ENCODE results near the gene RTN4RL1.

The RTN4RL1 gene

DNA sequence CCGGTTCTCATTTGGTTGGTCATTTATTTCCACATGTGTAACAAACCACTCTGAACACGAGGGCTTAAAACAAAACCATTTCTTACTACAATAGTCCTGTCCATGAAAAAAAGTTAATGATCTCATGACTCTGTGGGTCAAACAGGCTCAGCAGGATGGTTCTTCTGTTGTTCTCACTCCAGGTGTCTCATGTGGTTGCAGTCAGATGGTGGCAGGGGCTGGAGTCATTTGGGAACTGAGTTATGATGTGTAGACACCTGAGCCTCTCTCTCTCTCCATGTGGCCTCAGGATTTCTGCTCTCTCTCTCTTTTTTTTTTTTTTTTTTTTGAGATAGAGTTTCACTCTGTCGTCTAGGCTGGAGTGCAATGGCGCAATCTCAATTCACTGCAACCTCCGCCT, 55.4 kb downstream of the RTN4RL1 start:
- DNase-seq (ENCODE audit: low read depth, low spot score): no peak
- in situ Hi-C loops (cut with HindIII; ENCODE audit: low sequenced_read_pairs): no loop called here
- no peak overlapping the region for H3K4me3 ChIP-seq (ENCODE audit: low read depth, low read length)
- TF ChIP-seq, protein P1, sequence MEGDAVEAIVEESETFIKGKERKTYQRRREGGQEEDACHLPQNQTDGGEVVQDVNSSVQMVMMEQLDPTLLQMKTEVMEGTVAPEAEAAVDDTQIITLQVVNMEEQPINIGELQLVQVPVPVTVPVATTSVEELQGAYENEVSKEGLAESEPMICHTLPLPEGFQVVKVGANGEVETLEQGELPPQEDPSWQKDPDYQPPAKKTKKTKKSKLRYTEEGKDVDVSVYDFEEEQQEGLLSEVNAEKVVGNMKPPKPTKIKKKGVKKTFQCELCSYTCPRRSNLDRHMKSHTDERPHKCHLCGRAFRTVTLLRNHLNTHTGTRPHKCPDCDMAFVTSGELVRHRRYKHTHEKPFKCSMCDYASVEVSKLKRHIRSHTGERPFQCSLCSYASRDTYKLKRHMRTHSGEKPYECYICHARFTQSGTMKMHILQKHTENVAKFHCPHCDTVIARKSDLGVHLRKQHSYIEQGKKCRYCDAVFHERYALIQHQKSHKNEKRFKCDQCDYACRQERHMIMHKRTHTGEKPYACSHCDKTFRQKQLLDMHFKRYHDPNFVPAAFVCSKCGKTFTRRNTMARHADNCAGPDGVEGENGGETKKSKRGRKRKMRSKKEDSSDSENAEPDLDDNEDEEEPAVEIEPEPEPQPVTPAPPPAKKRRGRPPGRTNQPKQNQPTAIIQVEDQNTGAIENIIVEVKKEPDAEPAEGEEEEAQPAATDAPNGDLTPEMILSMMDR (IDR thresholded peaks at IDR 0.05; ENCODE audit: low read depth, low read length): no peak

DNA sequence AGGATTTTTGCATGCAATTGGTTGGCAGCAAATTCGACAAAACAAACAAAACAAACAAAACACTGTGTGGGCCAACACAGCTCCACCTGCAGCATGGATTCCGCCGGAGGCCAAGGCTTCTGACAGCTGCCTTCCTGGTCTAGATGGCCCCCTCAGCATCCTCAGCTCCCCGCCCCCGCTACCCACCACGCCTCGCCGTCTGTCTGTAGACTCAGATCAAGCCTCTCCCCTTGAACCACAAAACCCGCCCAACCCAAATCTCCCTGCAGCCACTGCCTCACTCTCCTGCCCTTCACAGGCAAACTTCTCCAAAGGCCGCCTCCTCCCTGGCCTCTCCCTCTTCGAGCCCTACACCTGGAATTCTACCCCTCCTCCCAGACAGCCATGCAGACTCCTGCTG, 57.9 kb downstream of the RTN4RL1 start:
- in situ Hi-C loops (cut with HindIII; ENCODE audit: low sequenced_read_pairs): no loop called here
- TF ChIP-seq, protein P1 (IDR thresholded peaks at IDR 0.05; ENCODE audit: low read depth, low read length): no peak
- no peak for DNase-seq (ENCODE audit: low read depth, low spot score)
- no peak overlapping the region for H3K4me3 ChIP-seq (ENCODE audit: low read depth, low read length)

DNA sequence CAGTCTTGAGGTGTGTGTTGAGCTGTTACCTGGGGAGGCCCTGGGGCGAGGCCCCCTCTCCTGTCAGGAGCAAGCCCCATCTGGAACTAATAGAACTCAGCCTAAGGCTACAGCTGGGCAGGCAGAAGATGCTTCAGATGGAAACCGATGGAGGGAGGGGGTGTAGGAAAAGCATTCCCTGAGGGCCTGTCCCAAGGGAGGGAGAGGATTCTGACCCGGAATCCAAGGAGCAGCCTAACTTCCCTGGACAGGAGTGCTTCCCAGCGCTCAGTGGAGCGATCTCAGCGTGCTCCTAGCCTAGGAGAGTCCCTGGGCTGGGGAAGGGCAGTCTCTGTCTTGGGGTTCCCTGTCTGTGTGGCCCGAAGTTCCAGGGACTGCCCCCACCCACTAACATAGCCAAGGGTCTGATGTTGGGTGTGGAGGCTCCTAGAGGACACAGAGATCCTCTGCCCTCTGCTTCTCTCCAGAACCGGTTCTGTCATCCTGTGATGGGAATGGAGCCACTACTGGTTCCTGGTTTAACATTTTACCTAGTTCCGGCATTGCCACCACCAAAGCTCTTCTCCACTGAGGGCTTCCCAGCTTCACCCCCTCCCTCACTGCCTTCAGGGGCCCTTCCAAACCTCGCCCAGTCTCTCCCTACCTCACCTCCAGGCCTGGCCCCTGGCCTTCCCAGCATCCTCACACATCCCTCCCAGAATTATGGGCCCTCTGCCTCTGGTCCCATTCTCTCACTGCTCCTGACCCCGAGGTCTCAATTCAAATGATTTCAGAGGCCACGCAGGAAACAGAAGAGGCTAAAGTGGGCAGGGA, 58.7 kb downstream of the RTN4RL1 start:
- TF ChIP-seq, protein P1 (IDR thresholded peaks at IDR 0.05; ENCODE audit: low read depth, low read length): no peak
- in situ Hi-C loops (cut with HindIII; ENCODE audit: low sequenced_read_pairs): no loop called here

DNA sequence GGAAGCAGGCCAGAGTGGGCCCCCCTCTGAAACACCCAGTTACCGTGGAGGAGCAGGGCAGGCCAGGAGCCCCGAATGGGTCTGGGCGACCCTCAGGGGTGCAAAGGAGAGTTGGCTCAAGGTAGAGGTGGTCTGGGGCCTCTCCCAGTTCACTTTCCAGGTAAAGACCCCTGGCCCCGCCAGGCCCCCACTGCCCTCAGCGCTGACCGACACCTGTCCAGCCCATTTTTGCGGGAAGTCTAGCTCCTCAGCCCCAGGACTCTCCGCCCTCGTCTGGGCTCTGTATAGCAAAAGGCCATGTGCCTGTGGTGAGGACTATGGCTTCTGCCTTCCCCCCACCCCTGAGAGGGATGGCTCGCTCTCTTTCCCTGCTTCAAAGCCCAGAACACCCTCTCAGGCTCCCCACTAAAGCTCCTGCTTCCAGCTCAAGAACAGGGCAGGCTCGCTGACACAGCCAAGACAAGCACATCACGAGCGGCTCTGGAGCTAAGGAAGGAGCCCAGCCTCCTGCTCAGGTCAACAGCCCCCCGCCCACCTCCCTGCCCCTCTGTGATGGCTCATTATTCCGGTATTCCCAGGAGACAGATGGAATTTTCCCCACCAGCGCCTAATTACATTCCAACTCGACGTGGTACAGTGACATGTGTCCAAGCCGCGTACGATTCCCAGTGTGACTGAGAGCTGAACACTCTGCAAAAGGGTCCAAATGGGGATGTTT, 59.4 kb downstream of the RTN4RL1 start:
- DNase-seq (ENCODE audit: low read depth, low spot score): no peak
- in situ Hi-C loops (cut with HindIII; ENCODE audit: low sequenced_read_pairs): no loop called here
- TF ChIP-seq, protein P1 (IDR thresholded peaks at IDR 0.05; ENCODE audit: low read depth, low read length): no peak
- H3K4me3 ChIP-seq (ENCODE audit: low read depth, low read length): no peak overlapping the region

More for the DNA sequence above, 58.7 kb downstream of the RTN4RL1 start:
- no peak for DNase-seq (ENCODE audit: low read depth, low spot score)
- no peak overlapping the region for H3K4me3 ChIP-seq (ENCODE audit: low read depth, low read length)

DNA sequence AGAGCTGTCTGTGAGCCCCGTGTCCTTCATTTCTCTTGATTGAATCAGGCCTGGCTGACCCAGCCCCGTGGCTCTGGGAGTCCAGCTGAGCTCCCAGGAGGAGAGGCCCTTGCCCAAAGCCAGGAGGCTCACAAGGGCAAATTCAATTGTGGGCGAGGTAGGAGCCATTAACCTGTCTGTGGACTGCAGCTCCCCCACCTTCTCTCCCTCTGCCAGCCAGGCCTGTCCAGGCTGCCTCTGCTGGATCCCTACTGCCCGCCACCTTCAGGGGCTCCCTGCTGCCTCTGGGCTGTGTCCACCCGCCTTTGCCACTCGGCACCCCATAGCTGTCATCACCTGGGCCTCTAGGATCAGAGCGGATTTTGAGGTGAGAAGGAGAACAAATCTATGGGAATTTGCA, 61.9 kb downstream of the RTN4RL1 start:
- DNase-seq (ENCODE audit: low read depth, low spot score): no peak
- no peak overlapping the region for H3K4me3 ChIP-seq (ENCODE audit: low read depth, low read length)
- in situ Hi-C loops (cut with HindIII; ENCODE audit: low sequenced_read_pairs): no loop called here
- TF ChIP-seq, protein P1 (IDR thresholded peaks at IDR 0.05; ENCODE audit: low read depth, low read length): no peak

DNA sequence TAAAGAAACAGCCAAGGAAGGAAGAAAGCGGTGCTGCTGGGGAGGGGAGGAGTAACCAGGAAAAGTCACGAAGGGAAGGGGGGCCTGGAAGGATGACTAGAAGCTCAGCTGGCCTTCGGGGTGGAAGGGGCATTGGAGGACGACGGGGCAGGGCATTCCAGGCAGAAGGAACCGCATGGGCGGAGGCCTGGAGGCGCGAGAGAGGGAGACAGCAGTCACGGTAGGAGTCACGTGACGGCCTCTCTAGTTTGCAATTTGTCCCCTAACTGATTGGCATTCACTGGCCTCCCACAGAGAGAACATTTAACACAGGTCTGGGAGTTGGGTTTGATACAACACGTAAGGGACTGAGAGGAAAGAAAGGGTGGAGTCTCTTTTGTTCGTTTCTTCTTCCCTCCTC, 63.9 kb downstream of the RTN4RL1 start:
- in situ Hi-C loops (cut with HindIII; ENCODE audit: low sequenced_read_pairs): no loop called here

More for the DNA sequence above, 63.9 kb downstream of the RTN4RL1 start:
- H3K4me3 ChIP-seq (ENCODE audit: low read depth, low read length): no peak overlapping the region
- no peak for DNase-seq (ENCODE audit: low read depth, low spot score)
- TF ChIP-seq, protein P1 (IDR thresholded peaks at IDR 0.05; ENCODE audit: low read depth, low read length): no peak
